Measurements from ENCODE around the gene NSDHL.
"Not testable (repeated sequence)": the region's sequence is repeated elsewhere in the genome, so short reads cannot be mapped to it uniquely, and the experiment has no call there.

DNA sequence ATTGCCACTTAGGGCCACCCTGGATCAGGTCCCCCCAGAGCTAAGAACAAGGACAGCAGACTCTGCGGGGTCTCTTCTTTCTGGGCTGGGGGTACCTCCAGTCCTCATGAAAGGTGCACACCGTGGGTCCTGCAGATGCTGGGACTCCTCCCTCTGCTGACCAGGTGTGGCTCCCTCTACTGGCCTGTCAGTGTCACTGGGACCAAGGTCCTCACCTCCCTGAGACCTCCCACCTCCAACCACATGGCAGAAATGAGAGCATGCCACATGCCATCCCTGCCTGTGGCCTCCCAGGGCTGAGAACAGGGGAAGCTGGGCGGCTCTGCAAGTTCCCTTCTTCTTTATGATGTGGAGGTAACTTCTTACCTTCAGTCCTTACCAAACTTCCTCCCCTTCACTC is 43.8 kb upstream of the NSDHL start:
- TF ChIP-seq, protein P1, sequence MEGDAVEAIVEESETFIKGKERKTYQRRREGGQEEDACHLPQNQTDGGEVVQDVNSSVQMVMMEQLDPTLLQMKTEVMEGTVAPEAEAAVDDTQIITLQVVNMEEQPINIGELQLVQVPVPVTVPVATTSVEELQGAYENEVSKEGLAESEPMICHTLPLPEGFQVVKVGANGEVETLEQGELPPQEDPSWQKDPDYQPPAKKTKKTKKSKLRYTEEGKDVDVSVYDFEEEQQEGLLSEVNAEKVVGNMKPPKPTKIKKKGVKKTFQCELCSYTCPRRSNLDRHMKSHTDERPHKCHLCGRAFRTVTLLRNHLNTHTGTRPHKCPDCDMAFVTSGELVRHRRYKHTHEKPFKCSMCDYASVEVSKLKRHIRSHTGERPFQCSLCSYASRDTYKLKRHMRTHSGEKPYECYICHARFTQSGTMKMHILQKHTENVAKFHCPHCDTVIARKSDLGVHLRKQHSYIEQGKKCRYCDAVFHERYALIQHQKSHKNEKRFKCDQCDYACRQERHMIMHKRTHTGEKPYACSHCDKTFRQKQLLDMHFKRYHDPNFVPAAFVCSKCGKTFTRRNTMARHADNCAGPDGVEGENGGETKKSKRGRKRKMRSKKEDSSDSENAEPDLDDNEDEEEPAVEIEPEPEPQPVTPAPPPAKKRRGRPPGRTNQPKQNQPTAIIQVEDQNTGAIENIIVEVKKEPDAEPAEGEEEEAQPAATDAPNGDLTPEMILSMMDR (IDR thresholded peaks at IDR 0.05) = not testable (repeated sequence)
- TF ChIP-seq, protein P2, sequence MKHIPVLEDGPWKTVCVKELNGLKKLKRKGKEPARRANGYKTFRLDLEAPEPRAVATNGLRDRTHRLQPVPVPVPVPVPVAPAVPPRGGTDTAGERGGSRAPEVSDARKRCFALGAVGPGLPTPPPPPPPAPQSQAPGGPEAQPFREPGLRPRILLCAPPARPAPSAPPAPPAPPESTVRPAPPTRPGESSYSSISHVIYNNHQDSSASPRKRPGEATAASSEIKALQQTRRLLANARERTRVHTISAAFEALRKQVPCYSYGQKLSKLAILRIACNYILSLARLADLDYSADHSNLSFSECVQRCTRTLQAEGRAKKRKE (CRISPR knock-in tag; IDR thresholded peaks at IDR 0.05; ENCODE audit: low read depth) = not testable (repeated sequence)
- not testable (repeated sequence) for TF ChIP-seq ESRRA (IDR thresholded peaks at IDR 0.05; ENCODE audit: borderline replicate concordance, low read length); EP300 (IDR thresholded peaks at IDR 0.05); POLR2A (IDR thresholded peaks at IDR 0.05; ENCODE audit: low read length); RAD21 (conservative IDR thresholded peaks at IDR 0.05 in 1 of 2, IDR thresholded peaks at IDR 0.05 in 1 of 2); RFX5 (IDR thresholded peaks at IDR 0.05); CHD2 (IDR thresholded peaks at IDR 0.05; ENCODE audit: low read length, partially characterized antibody); RCOR1 (IDR thresholded peaks at IDR 0.05; ENCODE audit: low read depth, low read length)
- TF ChIP-seq, protein P3, sequence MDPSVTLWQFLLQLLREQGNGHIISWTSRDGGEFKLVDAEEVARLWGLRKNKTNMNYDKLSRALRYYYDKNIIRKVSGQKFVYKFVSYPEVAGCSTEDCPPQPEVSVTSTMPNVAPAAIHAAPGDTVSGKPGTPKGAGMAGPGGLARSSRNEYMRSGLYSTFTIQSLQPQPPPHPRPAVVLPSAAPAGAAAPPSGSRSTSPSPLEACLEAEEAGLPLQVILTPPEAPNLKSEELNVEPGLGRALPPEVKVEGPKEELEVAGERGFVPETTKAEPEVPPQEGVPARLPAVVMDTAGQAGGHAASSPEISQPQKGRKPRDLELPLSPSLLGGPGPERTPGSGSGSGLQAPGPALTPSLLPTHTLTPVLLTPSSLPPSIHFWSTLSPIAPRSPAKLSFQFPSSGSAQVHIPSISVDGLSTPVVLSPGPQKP (IDR thresholded peaks at IDR 0.05; ENCODE audit: low read depth, low read length) = not testable (repeated sequence)
